DMS153 treated with DMSO at 0.1 percent for 48 hours (cell line): Measurements from ENCODE around the gene C9.
"Not testable (repeated sequence)": the region's sequence is repeated elsewhere in the genome, so short reads cannot be mapped to it uniquely, and the experiment has no call there.

Experiments
- DNase-seq: peaks from one replicate; lab custom pipeline; 2025; ENCODE audit not compliant: unreplicated experiment; lab: John Stamatoyannopoulos, UW

The C9 gene

GRCh38 chr5:39364367-39364766 is at the start of gene C9:
Gene C9, minus strand, starts transcription at chr5:39364495. Its CDS starts 31 bp downstream, at chr5:39364464.
- no peak for DNase-seq

- no peak for DNase-seq
These were observed 49.5 kb upstream of the C9 start for GRCh38 chr5:39413771-39414170.

GRCh38 chr5:39412721-39413394 is 48.6 kb upstream of the C9 start:
- DNase-seq, result no peak

- no peak for DNase-seq
These were observed 47.7 kb upstream of the C9 start for GRCh38 chr5:39411985-39412384.

GRCh38 chr5:39411061-39411460 is 46.8 kb upstream of the C9 start:
- DNase-seq, result no peak

- no peak for DNase-seq
These were observed 44.7 kb upstream of the C9 start for GRCh38 chr5:39409033-39409432.

GRCh38 chr5:39405083-39405843 is 41.0 kb upstream of the C9 start:
- DNase-seq, result no peak

- not testable (repeated sequence) for DNase-seq
These were observed 39.5 kb upstream of the C9 start for GRCh38 chr5:39403761-39404160.

GRCh38 chr5:39402140-39402539 is 37.8 kb upstream of the C9 start:
- DNase-seq, result not testable (repeated sequence)

GRCh38 chr5:39400713-39401578 is 36.7 kb upstream of the C9 start:
- no peak for DNase-seq

- DNase-seq, result no peak
These were observed 35.1 kb upstream of the C9 start for GRCh38 chr5:39399135-39400036.

- no peak for DNase-seq
These were observed 32.5 kb upstream of the C9 start for GRCh38 chr5:39396843-39397242.

GRCh38 chr5:39395521-39395920 is 31.2 kb upstream of the C9 start:
- no peak for DNase-seq

- DNase-seq, result no peak
These were observed 30.7 kb upstream of the C9 start for GRCh38 chr5:39394946-39395345.

GRCh38 chr5:39390945-39391344 is 26.6 kb upstream of the C9 start:
- DNase-seq, result no peak

- no peak for DNase-seq
These were observed 23.0 kb upstream of the C9 start for GRCh38 chr5:39387293-39387692.

- no peak for DNase-seq
These were observed 20.0 kb upstream of the C9 start for GRCh38 chr5:39384271-39384670.

GRCh38 chr5:39381376-39381775 is 17.1 kb upstream of the C9 start:
- no peak for DNase-seq

GRCh38 chr5:39379693-39380092 is 15.4 kb upstream of the C9 start:
- DNase-seq, result no peak

GRCh38 chr5:39377613-39378012 is 13.3 kb upstream of the C9 start:
- DNase-seq, result no peak

GRCh38 chr5:39376293-39376714 is 12.0 kb upstream of the C9 start:
- DNase-seq, result peak; percentile 55
